VCaP (cell line): ENCODE measurements around the gene RNF113B.

Experiments
- H3K27ac ChIP-seq: fragments of 450-650 bp; 2 replicates; pipeline ENCODE4 v1.5.1; 2017
- CTCF ChIP-seq: fragments of 450-650 bp; conservative IDR thresholded peaks from 2 replicates; pipeline ENCODE4 v1.5.1; 2017; ENCODE audit warnings: mild to moderate bottlenecking, moderate library complexity

Gene RNF113B

GRCh38 chr13:98144801-98145350 is 32.2 kb downstream of the RNF113B start:
- peak overlapping the region; percentile 95 for H3K27ac ChIP-seq
- peak; percentile 37 for TF ChIP-seq CTCF

GRCh38 chr13:98144027-98144741 is 32.9 kb downstream of the RNF113B start:
- peak overlapping the region; percentile 95 for H3K27ac ChIP-seq
- no peak for TF ChIP-seq CTCF

GRCh38 chr13:98143601-98144026 is 33.5 kb downstream of the RNF113B start:
- no peak for TF ChIP-seq CTCF
- peak overlapping the region; percentile 95 for H3K27ac ChIP-seq

- TF ChIP-seq CTCF: peak; percentile 35
- H3K27ac ChIP-seq: peak overlapping the region; percentile 95
Observed at GRCh38 chr13:98143157-98143553, 33.9 kb downstream of the RNF113B start.

GRCh38 chr13:98142380-98143156 is 34.5 kb downstream of the RNF113B start, which contains the start of gene FARP1:
TSS of gene FARP1 (plus strand) at chr13:98143094. CDS start at chr13:98213243, 70,149 bp downstream.
- TF ChIP-seq CTCF: peak; percentile 91
- peak within 1 kb of the TSS; percentile 95 for H3K27ac ChIP-seq

GRCh38 chr13:98141509-98142379 is 35.3 kb downstream of the RNF113B start:
- H3K27ac ChIP-seq: peak overlapping the region; percentile 95
- no peak for TF ChIP-seq CTCF
